ENCODE data around the gene CNOT6L.
"Not testable (repeated sequence)": the region's sequence is repeated elsewhere in the genome, so short reads cannot be mapped to it uniquely, and the experiment has no call there.

CNOT6L gene

DNA sequence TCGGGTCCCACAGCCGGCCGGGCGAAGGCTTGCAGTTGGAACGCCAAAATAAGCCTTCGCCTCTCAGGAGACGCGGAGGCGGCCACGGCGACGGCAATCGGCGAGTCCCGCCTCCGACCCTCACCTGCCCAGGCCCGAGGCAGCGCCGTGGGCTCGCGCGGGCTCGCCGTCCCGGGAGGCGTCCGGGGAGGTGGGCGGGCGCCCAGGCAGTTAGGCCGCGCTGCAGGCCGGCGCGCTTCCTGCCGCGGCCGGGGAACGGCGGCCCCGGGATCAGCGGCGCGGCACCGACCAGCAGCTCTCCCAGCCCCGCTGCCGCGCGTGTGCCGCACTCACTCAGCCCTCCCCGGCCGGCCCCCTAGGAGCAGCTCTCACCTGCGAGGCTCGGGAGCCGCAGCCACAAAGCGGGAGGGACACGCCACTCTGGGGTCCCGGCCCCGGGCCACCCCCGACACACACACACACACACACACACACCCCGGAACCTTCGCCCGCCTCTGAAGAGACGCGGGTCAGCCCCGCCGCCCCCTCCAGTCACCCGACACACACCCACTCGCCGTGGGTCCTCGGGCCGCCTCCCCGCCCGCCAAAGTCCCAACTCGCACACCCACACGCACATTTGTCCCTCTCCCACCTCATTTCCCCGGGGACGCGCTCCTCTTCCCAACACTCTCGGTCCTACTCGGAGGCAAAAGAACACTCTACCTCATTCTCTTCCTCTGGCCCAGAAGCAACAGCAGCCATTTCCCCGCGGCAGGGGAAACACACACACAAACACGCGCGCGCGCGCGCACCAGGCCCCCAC is at the start of gene CNOT6L:
CNOT6L (minus strand) TSS at position 767 of the 802 bp plus-strand sequence; CDS start at position 707, 60 bp downstream.
- no peak for DNase-seq (ENCODE audit: low read depth)

DNA sequence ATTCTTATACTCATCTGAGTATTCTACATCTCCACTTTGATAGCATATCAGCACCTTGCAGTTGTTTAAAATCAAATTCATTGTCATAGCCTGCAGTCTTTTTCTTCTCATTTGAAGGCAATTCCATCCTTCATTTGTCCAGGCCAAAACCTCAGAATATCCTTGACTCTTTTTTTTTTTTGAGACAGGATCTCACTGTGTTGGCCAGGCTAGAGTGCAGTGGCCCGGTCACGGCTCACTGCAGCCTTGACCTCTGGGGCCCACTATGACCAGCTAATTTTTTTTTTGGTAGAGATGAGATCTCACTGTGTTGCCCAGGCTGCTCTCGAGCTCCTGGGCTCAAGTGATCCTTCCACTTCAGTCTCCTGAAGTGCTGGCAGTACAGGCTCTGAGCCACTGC is 46.1 kb upstream of the CNOT6L start:
- DNase-seq (ENCODE audit: low read depth): no peak

DNA sequence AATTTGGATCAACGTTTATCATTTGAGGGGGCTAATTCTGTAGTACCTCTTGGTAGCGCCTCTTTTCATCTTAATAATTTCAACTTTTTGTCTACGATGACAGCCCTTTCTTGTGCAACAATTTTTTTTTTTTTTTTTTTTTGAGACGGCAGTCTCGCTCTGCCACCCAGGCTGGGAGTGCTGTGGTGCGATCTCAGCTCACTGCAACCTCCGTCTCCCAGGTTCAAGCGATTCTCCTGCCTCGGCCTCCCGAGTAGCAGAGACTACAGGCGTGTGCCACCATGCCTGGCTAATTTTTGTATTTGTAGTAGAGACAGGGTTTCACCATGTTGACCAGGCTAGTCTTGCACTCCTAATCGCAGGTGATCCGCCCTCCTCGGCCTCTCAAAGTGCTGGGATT is 44.2 kb upstream of the CNOT6L start:
- not testable (repeated sequence) for DNase-seq (ENCODE audit: low read depth)

DNA sequence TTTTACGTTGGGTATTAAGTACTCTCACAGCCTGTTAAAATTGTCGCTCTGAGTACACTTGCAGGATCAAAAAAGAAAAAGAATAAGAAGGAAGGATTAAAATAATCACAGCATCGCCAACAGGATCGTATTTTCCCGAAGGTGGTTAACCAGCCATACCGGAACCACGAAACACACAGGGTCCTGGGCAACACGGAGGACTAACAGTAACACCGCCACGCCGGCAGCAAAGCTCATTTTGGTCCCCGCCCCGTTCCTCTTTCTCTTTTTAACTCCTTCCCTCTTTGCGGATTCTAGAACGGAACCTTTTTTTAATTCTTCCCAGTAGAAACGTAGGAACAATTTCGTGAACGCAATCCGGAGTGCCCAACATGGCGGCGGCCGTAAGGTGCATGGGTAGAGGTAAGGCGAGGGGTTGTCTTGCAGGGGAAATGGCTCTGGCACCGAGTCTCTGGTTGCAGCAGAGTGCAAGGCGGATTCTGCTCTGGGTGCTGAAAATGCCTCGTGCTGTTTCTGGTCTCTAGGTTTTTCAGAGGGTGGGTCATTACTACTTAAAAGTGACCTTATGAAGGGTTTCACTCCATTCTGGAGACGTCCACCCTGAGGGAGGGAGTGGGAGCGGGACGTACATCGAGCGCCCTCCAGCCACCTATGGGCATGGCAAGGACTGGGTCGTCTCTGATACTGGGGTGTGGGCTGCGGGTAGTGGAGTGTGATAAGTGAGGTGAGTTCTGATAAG is 43.5 kb upstream of the CNOT6L start, which contains the start of gene MRPL1:
MRPL1 (plus strand) TSS at position 353 of the 739 bp plus-strand sequence; CDS start at position 372, 19 bp downstream.
- DNase-seq (ENCODE audit: low read depth): peak; percentile 80

DNA sequence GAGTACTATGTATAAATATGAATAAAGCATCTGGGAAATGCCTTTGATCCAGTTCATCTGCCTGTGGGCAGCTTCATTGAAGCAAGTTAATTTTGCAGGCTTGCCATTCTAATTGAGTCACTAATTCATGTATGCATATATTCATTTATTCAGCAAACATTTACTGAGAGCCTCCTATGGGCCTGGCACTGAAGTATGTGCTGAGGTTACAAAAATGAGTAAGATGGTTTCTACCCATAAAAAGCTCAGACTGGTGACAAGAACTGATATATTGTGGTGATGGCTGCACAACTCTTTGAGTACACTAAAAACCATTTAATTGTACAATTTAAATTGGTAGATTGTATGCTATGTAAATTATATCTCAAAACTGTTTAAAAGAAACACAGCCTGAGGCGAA is 42.3 kb upstream of the CNOT6L start:
- DNase-seq (ENCODE audit: low read depth): no peak

DNA sequence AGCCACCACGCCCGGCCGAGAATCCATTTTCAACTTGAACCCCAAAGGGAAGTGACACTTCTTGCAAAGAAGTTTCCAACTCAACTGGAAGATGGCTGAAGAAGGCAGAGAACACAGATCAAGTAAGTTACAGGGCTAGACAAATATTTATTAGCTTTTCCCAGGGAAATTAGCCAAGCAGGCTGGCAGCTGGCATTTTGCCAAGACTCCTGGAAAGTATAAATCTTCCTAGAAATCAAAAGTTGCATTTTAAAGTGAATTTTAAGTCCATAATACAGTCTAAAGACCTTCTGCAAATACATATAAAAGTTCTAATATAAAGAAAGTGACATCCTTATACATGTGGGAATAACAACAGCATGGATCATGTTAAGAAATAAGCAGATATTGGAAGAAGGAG is 40.1 kb upstream of the CNOT6L start:
- DNase-seq (ENCODE audit: low read depth): no peak

DNA sequence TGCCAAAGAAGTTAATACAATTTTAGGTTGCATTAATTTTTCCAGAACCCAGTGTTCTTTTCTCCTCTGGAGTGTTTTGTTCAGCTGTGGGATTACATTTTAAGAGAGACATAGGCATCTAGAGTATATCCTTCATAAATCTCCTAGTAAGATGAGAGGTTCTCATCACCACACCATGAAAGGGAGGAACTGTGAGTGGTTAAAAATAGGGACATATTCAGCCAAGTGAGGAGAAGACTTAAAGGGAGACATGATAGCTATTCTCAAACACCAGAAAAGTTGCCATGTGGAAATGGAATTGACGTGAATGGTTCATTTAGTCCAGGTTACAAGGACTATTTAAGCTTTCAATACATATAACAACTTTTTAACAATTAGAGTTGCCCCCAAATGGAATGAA is 37.0 kb upstream of the CNOT6L start:
- DNase-seq (ENCODE audit: low read depth): no peak

DNA sequence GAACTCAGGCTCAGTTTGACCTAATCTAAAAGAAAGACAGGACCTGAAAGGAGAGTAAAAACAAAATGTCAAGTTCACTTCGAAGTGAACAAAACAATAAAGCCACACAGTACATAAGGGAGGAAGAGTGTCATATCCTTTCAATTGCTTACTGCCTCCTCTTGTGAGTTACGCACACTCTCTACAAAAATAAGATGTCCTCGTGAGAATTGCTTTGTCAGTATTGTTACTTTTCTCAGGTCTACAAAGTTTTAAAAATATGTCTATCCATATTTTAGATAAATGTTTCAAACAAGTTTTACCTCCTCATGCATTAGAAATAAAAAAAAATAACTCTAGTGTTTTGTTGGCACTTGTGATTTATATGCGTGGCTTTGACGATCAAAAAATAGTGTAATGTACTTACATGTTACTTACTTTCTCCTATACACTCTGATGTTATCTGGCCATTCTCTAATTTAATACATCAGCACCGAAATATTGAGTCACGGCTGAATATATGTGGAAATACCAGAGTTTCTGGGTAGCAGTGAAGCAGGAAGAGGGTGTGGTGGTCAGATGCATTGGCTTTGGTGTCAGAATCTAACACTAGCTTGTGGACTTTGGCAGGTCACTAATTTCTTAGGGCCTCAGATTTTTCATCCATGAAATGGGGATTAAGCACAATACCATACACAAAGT is 35.4 kb upstream of the CNOT6L start:
- DNase-seq (ENCODE audit: low read depth): no peak

DNA sequence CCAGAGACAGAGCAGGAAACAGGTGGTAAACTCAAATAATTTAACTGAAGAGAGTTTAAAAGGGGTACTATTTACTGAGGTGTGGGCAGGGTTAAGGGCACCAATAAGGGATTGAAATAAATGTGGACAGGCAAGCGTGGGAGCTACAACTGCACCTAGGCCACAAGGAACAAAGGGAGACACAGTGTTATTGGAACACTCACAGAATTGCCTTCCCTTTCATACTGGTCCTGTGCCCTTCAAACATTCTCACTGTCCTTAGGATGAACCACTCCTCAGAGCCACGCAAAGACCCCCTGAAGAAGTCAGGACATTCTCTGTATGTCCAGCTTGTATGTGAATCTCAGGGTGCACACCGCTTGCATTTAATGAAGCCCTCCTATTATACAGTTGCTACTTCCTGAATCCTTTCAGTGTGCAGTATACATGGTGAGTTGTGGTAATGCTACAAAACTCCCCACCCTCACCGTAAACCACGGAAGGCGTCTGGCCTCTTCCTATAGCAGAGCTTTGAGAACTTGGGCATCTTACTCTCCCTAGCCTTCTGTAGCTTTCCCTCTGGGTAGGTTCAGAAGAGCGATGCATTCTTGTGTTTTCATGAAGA is 33.8 kb upstream of the CNOT6L start:
- DNase-seq (ENCODE audit: low read depth): no peak

DNA sequence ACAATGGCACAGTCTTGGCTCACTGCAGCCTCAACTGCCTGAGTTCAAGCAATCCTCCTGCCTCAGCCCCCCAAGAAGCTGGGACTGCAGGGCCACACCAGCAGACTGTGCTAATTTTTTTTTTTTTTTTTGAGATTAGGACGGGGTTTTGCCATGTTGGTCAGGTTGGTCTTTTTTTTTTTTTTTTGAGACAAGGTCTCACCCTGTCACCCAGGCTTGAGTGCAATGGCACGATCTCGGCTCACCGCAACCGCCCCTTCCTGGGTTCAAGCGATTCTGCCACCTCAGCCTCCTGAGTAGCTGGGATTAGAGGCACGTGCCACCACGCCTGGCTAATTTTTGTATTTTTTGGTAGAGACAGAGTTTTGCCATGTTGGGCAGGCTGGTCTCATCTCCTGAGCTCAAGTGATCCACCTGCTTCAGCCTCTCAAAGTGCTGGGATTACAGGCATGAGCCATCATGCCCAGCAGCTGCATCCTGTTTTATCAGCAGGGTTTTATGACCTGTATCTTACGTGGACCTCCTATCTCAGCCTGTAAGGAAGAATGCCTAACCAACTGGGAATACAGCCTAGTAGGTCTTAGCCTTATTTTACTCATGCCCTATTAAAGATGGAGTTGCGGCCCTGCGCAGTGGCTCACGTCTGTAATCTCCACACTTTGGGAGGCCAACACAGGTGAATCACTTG is 30.3 kb upstream of the CNOT6L start:
- no peak for DNase-seq (ENCODE audit: low read depth)

DNA sequence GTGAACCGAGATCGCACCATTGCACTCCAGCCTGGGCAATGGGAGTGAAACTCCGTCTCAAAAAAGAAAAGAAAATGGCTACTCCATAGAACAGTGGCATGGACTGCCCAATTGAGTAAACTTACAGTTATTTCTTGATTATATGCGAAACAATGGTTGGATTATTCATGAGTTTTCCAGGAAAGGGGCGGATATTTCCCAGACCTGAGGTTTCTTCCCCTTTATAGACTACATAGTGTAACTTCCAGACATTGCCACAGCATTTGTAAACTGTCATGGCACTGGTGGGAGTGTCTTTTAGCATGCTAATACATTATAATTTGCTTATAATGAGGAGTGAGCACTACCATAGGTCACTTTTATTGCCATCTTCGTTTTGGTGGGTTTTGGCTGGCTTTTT is 29.3 kb upstream of the CNOT6L start:
- no peak for DNase-seq (ENCODE audit: low read depth)

DNA sequence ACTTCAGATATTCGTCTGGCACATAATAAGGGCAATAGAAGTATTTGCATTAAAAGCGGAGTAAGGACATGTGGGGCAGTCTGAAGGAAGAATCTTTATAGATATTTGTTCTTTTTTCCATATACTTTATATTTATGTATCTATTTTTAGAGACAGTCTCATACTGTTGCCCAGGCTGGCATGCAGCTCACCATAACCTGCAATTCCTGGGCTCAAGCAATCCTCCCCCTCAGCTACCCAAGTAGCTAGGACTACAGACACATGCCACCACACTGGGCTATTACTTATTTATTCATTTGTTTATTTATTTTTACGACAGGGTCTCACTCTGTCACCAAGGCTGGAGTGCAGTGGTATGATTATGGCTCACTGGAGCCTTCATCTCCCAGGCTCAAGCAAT is 26.8 kb upstream of the CNOT6L start:
- DNase-seq (ENCODE audit: low read depth): no peak

DNA sequence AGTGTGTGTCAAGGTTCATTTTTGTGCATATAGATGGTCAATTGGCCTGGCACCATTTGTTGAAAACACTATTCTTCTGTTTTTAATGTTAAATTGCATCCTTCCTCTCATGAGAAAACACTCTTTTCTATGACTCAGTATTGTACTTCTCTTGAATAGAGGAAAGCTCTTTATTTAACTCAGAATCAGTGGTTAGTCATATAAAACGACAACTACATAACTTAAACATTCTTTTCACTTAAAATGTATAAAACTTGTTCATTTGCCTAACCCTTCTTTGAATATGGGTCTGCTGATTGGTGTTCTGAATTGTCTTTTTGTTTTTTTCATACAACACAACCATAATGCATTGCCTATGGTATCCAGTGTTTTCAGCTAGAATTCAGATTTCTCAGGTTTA is 26.2 kb upstream of the CNOT6L start:
- no peak for DNase-seq (ENCODE audit: low read depth)

DNA sequence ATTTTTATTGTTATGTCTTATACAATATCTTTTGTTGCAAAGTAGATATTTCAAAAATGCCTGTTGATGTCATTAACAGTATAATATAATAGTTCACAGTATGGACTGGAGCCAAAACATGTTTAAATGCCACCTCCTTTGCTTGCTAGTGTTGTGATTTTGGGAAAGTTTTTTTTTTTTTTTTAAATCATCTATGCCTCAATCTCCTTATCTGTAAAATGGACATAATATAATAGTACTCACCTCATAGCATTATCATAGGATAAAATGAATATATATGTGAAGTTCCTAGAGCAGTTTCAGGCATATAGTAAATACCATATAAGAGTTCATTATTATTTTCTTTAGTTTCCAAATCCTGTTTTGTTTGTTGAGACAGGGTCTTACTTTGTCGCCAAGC is 25.2 kb upstream of the CNOT6L start:
- DNase-seq (ENCODE audit: low read depth): no peak

DNA sequence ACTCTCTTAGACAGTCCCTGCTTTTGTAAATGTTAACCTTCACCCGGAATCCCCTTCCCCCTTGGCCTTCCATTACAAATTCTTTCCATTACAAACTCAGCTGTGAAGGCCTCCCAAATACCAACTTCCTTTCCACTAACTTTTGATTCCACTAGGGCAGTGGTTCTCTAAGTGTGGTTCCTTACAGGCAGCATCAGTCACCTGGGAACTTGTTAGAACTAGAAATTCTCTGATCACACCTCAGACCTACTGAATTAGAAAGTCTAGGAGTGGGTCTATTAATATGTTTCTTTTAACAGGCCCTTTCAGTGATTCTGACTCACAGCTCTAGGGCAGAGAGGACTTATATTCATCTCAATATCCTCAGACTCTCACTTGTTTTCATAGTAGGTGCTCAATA is 24.5 kb upstream of the CNOT6L start:
- no peak for DNase-seq (ENCODE audit: low read depth)

DNA sequence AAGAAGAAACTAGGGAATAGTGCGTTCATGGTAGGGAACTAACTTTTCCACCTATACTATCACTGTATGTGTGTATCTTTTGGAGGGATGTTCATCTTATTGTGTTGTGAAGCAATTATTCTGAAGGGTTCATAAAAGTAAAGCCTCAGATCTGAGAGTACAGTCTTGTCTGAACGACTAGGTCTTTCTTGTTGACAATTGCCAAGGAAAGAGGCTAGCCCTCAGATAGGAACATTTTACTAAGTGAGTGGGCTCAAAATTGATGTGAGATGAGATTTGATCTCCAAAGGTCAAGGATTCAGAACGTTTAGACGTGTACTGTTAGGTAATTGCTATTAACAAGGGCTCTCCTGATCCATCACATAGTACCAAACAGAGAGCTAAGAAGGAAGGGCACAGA is 15.2 kb upstream of the CNOT6L start:
- DNase-seq (ENCODE audit: low read depth): no peak

DNA sequence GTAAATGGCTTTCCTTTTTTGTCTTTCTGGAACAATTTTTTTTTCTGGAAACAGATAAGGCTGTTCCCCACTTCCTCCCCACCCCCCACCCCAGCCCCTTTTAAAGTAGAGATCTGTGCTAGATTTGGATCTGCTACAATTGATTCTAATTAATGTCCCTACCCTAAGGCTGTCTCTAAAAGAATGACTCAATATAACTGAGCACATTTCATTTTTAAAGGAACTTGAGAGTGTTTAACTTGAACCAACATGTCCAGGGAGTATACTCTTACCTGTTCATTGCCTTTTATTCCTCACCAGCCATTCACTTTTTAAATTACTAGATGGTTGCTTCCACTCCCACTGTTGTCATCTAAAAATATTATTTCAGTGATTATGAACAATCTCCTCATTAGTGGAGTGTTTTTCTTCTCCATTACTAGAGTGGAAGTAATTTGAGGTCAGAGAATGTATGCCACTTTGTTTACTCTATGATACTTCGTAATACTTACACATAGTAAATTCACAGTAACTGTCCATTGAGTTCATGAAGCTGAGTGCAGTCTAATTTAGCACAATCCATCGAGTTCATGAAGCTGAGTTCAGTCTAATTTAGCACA is 14.1 kb upstream of the CNOT6L start:
- no peak for DNase-seq (ENCODE audit: low read depth)

DNA sequence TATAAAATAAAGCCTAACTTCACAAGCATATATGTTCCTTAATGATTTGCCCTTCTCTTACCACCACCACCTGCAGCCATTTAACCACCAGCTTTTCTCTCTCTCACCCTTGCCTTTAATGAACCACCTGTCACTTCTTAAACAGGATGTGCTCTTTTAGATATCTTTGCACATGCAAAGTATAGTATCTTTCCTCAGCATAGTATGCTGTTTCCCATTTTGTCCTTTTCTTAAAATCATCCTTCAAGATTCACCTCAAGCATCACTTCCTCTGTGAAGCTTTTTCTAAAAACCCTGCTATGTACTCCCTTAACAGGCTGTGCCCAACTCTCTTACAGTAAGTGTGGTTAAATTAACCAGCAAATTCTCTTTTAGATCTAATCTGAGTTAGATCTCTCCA is 8.2 kb upstream of the CNOT6L start:
- no peak for DNase-seq (ENCODE audit: low read depth)

DNA sequence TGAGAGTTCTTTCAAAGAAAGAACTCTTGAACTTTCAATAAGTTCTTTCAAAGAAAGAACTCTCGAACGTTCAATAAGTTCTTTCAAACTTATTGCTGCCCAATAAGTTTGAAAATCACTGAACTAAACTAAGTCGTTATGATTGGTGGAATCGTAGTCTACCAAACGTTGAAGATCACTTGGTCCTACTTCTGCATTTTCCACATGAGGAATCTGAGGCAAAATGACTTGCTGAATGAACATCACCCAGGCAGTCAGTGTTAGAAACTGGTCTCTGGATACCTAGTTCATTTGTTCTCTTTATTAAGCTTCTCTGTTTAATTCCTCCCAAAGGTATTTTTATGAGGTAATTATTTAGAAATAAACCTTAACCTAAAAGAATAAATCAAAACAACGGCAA is 7.1 kb upstream of the CNOT6L start:
- no peak for DNase-seq (ENCODE audit: low read depth)

DNA sequence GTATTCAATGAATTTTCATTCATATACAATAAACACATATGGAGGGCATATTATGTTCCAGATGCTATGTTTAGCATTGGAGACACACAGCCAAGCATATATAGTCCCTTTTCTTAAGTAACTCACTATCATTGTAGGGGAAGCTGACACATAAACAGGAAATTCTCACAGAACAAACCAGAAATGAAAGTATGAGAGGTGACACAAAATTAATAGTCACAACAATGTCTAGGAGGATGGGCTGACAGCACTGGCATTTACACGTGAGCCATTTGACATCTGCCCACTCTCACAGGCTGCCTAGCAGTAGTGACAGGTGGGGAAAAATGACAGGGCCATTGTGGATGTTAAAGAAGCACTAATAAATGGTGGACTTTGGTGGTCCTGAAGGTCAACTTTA is 2.6 kb upstream of the CNOT6L start:
- DNase-seq (ENCODE audit: low read depth): no peak

Measured in GM04503 (cell line).